Melanocyte of skin (primary cell): Measurements from ENCODE around the gene CAMSAP1. TPM values are rescaled to one million over a fixed set of nuclear protein-coding genes. Genes with fewer than 3 reads are reported as not detected.

Experiments used
- total RNA-seq, 2 donors: library from RNA; depleted of rRNA; stranded (reverse); fragments of >200 nt; gene quantifications; 2 replicates each; pipeline ENCODE4 v1.2.3, GENCODE V29; 2012

The CAMSAP1 gene, protein sequence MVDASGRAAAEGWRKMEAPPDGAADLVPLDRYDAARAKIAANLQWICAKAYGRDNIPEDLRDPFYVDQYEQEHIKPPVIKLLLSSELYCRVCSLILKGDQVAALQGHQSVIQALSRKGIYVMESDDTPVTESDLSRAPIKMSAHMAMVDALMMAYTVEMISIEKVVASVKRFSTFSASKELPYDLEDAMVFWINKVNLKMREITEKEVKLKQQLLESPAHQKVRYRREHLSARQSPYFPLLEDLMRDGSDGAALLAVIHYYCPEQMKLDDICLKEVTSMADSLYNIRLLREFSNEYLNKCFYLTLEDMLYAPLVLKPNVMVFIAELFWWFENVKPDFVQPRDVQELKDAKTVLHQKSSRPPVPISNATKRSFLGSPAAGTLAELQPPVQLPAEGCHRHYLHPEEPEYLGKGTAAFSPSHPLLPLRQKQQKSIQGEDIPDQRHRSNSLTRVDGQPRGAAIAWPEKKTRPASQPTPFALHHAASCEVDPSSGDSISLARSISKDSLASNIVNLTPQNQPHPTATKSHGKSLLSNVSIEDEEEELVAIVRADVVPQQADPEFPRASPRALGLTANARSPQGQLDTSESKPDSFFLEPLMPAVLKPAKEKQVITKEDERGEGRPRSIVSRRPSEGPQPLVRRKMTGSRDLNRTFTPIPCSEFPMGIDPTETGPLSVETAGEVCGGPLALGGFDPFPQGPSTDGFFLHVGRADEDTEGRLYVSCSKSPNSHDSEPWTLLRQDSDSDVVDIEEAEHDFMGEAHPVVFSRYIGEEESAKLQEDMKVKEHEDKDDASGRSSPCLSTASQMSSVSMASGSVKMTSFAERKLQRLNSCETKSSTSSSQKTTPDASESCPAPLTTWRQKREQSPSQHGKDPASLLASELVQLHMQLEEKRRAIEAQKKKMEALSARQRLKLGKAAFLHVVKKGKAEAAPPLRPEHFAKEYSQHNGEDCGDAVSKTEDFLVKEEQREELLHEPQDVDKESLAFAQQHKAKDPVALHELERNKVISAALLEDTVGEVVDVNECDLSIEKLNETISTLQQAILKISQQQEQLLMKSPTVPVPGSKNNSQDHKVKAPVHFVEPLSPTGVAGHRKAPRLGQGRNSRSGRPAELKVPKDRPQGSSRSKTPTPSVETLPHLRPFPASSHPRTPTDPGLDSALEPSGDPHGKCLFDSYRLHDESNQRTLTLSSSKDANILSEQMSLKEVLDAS (N-terminal part only)
- total RNA-seq = 10 to 100 TPM; 17.2 to 22.0 TPM

DNA sequence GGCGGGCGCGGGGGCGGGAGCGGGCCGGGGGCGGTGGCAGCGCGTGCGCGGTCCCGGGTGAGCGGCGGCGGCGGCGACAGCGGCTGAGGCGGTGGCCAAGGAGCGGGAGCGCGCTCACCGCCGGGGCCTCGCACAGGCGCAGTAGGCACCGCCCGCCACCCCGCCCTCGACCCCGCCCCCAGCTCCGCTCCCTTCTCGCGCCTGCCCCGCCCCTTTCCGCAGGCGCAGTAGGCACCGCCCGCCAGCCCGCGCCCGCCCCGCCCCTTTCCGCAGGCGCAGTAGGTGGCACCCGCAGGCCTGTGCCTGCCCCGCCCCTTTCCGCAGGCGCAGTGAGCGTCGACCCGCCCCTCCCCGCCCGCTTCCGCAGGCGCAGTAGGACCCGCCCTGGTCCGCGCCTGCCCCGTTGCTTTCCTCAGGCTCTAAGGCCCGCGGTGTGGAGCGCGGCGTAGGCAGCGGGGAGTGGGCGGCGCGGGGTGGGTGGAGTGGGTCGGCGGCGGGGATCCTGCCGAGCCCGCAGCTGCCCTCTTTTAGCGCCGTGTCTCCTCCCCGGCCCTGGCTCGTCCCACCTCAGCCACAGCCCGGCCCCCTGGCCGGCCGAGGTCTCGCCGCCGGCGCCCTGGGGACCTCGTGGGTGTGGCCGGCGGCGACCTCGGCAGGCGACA lies at the start of gene CAMSAP1:
TSS of gene CAMSAP1 (minus strand) at position 116 of the 662 bp plus-strand sequence. CDS start 387 bp downstream, outside the sequence.

Other genes with a start within 250 kb of the CAMSAP1 start
- gene LCN9, start 244.2 kb downstream of the CAMSAP1 start, total RNA-seq = not detected
- gene SOHLH1, start 208.1 kb downstream of the CAMSAP1 start, total RNA-seq = not detected
- not detected for gene KCNT1, start 205.4 kb downstream of the CAMSAP1 start, total RNA-seq
- gene UBAC1, start 53.8 kb upstream of the CAMSAP1 start, total RNA-seq = 10 to 100 TPM; 29.3 to 34.6 TPM
- gene NACC2, start 187.7 kb upstream of the CAMSAP1 start, total RNA-seq = 10 to 100 TPM; 21.0 to 22.7 TPM
- 10 to 100 TPM; 34.1 to 39.3 TPM for gene TMEM250, start 211.3 kb upstream of the CAMSAP1 start, total RNA-seq